Hippocampal formation (tissue), 2 donors: ENCODE data around the gene DKK3.

Source experiments
- DNase-seq, 2 donors: peaks; one replicate each; lab custom pipeline; 2025; lab: John Stamatoyannopoulos, UW

The DKK3 gene

DNA sequence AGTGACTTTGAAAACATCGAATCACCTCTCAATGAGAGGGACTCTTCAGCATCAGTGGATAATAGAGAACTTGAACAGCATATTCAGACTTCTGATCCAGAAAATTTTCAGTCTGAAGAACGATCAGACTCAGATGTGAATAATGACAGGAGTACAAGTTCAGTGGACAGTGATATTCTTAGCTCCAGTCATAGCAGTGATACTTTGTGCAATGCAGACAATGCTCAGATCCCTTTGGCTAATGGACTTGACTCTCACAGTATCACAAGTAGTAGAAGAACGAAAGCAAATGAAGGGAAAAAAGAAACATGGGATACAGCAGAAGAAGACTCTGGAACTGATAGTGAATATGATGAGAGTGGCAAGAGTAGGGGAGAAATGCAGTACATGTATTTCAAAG, 65.8 kb downstream of the DKK3 start:
- DNase-seq = no peak

DNA sequence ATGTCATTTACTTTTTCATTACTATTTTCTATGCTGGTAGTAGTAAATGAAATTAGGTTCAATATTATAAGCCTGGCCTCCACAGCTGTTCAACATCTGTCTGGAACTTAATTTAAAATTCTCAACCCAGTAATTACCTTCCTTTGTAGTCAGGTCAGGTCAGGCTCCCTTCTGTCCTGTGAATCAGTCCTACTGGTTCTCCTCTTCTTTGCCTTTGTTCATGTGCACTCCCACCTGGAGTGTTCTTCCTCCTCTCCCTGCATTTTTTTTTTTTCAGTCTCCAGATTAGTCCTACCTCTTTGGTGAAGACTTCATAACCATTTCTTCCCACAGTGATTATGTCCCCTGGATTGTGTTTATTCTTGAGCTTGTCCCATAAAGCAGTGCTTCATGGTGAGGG, 67.9 kb downstream of the DKK3 start:
- no peak for DNase-seq

GRCh38 chr11:11937957-11938356, 70.5 kb downstream of the DKK3 start:
- no peak for DNase-seq

DNA sequence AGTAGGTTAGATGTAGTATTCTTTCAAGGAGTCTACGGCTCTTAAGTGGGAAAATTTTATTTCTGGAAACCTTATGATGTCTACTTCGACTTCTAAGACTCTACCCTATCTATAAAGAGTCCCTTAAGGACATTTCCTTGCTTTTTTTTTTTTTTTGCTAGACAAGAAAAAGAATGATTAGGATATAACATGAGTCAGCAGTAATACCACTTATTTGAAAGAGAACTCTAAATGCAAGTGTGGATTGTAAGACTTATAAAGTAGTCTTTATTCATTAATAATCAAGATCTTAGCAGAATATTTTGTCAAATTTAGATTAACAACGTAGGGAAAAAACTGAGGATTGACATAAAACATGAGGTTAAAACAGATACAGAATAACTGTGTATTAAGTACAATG, 71.0 kb downstream of the DKK3 start:
- DNase-seq = no peak

- DNase-seq = no peak
Measured at GRCh38 chr11:11935536-11935935, 72.9 kb downstream of the DKK3 start.

DNA sequence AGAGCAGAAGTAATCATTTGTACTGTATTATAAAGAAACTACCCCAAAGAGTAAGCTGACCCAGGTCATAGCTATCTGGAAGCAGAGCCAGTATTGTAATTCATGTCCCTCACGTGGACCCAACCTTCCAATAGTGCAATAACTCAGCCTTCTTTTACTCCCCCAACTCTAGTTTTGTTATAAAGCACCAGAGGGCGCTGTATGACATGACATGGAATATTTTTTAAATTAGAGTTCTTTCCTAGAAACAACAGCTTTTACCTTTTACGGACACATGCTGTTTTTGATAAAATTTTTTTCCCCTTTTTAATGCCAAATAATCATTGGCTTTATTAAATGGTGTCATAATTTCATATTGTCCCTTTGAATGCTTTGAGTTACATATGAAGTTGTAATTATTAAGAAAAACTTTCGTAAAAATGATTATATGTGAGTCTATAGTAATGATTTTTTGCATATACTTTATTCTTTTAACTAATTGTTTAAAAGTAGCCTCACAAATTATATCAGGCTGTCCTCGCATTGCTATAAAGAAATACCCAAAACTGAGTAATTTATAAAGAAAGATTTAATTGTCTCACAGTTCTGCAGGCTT, 76.9 kb downstream of the DKK3 start:
- peak in 1 of 2 donors; percentile 54 for DNase-seq

DNA sequence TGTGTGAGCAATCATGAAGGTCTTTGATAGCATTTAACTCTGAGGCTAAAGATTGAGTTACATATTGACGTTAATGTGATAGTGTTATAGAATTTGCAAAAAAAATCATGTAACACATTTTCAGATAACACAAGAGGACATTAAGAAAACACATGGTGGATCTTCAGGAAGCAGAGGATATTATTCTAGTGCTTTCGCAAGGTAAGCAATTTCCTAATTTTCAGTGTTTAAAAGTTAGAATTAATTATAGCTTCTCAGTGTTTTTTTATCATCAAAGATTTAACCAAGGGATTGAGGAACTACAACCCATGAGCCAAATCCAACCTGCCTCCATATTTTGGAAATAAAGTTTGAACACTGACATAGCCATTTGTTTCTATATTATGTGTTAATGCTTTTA, 78.5 kb downstream of the DKK3 start:
- no peak for DNase-seq

- DNase-seq = no peak
Measured at GRCh38 chr11:11923828-11924227, 84.6 kb downstream of the DKK3 start.

- no peak for DNase-seq
Measured at GRCh38 chr11:11916981-11917399, 91.4 kb downstream of the DKK3 start.

DNA sequence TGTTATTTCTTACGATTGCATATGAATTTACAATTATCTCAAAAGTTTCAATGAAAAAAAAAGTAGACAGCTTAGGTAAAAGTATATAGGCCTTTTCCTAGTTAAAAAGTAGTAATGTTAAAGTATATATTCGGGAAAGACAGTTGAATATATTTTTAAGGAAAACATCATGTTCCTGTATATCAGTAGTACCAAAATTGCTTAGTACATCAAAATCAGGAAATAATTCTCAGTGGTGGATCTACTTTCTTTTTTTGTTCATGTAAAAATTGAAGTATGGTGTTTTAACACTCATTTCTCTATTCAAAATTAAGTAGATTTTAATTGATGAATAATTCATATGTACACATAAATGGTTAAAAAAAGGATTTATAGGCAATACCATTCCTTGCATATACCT, 92.8 kb downstream of the DKK3 start:
- DNase-seq = no peak

DNA sequence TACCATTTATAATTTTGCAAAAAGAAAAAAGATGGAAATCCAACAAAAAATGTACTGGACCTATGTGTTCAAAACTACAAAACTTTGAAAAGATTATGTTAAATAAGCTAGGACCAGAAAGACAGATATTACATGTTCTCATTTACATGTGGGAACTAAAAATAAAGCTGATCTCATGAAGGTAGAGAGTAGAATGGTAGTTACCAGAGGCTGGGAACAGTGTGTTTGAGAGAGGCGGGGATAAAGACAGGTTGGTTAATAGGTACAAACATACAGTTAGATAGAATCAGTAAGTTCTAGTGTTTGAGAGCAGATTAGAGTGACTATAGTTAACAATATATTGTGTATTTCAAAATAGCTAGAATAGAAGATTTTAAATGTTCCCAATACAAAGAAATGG, 95.0 kb downstream of the DKK3 start:
- DNase-seq = no peak
